GM19395 (cell line): ENCODE measurements around the gene FBP1.
"Not testable (repeated sequence)": the region's sequence is repeated elsewhere in the genome, so short reads cannot be mapped to it uniquely, and the experiment has no call there.

Experiments used
- ATAC-seq: cut with Tn5 transposase; IDR thresholded peaks from one replicate; pipeline ENCODE4 v1.9.1; 2021; ENCODE audit warnings: mild to moderate bottlenecking, moderate library complexity; ENCODE audit not compliant: unreplicated experiment

The FBP1 gene

DNA sequence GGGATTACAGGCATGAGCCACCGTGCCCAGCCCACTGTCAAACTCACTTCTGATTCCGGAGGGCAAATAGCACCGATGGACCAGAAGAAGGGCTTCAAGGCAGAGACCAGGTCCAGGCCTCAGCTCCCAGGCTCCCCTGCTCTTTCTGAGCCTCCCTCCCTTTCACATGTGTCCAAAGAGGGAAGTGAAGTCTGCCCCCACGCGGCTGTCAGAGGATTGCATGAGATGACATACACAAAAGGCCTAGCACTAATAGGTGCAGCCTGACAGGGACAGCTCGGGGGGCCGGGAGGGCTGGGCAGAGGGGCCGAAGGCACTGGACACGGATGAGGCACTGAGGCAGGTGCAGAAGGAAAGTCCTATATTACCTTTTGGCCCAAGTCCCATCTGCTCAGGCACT is 16.1 kb downstream of the FBP1 start:
- ATAC-seq: no peak

- no peak for ATAC-seq
These were observed 17.1 kb downstream of the FBP1 start for GRCh38 chr9:94622087-94622800.

GRCh38 chr9:94619026-94619425 is 20.3 kb downstream of the FBP1 start:
- ATAC-seq: no peak

GRCh38 chr9:94613003-94613402 is 26.3 kb downstream of the FBP1 start:
- ATAC-seq: no peak

- no peak for ATAC-seq
These were observed 27.2 kb downstream of the FBP1 start for GRCh38 chr9:94612071-94612470.

GRCh38 chr9:94611638-94612068 is 27.7 kb downstream of the FBP1 start:
- no peak for ATAC-seq

DNA sequence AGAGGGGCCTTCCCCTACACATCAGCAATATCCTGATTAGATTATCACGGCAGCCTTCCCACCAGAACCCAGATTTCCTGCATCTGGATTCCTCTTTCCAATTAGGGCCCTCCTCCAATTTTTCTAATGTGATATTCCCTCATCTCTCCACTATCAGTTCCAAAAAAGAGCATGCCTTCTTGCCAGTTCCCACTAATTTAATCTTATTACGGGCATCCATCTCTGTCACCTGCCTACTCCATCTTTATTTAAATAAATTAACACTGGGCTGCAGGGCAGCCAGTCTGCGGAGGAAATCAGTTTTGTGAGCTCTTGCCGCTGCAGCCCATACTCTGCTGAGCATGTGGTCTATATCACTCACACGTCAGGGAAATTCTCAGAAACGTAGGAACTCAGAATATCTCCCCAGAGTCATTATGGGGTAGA is 29.1 kb downstream of the FBP1 start:
- ATAC-seq: no peak

DNA sequence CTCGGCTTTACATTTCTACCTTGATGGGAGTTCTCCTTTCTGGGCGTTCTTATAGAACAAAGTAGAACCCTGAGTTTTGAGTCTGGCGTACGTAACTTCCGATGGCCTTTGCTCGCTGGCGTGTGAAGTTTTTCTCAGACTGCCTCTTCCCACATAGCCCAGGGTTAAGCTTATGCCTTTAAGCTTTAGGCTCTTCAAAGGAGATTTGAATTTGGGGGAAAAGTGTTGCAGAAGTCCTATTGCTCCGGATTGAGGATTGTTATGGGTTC is 32.0 kb downstream of the FBP1 start:
- no peak for ATAC-seq

- ATAC-seq: no peak
These were observed 32.5 kb downstream of the FBP1 start for GRCh38 chr9:94606646-94607422.

DNA sequence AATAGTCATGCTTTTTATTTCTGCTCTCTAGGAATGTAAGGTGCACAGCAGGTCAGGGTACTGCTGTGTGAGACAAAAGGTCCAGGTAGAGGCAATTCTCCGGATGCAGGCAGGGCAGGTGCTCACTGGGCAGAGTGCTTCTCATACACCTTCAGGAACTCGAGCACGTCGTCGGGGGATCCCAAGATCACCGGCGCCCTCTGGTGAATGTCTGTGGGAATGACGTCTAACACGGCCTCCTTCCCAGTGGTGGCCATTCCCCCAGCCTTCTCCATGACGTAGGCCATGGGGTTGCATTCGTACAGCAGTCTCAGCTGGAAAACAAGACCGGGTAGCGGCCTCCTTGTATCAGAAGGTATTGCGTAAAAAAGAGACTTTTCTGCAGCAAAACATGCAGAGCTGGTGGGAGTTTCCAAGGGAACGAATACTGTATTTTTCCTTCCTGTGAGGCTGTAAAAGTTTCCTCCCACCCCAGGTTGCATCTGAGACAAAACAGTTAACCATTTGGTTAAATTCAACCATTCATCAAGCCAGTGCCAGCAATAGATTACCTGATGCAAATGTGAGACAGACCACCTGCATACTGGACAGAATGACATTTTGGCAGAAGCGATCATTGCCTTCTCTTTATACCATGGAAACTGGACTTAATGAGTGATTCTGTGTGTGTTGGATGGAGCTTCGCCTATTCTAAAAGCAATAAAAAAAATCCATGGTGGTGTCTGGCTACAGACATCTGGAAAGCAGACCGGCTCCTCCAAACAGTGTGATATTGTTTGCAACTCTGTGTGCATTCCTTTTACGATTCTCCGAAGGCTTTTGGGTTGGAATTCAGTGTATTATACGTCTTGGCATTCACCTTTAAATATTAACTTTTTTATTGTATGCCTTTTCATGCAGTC is 35.8 kb downstream of the FBP1 start:
- ATAC-seq: no peak

DNA sequence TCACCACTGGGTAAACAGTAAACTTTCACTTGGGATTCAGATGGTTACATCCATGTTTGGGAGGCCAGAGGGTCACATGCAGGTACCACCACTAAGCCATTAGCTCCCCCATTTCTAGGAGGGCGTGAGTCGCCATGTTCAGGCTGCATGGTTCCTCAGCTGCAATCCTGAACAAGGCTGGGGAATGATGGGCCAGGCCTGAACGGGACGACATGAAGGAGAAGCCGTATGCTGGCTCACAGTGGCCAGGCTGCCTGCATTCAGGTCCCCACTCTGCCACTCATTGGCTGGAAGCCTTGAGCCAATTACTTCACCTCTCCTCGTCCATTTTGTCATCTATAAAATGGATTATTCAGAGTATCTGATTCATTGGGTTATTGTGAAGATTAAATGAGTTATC is 36.7 kb downstream of the FBP1 start:
- ATAC-seq: no peak

DNA sequence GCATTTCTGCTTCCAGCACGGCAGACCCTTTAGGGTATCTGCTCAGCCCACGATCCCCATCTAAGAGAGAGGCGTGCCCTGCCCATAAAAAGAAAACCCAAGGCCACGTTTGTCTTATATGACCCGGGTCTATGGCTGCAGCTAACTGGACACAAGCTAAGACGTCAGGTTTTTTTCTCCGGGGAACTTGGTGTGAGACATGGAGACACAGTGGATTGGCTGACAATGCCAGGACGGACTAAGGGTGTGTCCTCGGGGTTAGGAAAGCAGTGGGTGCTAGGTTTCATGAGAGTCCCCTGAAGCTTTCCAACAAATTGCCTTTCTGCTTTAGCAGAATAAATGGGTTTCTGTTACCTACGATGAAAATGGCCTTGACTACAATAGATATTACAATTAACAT is 38.6 kb downstream of the FBP1 start:
- ATAC-seq: no peak

DNA sequence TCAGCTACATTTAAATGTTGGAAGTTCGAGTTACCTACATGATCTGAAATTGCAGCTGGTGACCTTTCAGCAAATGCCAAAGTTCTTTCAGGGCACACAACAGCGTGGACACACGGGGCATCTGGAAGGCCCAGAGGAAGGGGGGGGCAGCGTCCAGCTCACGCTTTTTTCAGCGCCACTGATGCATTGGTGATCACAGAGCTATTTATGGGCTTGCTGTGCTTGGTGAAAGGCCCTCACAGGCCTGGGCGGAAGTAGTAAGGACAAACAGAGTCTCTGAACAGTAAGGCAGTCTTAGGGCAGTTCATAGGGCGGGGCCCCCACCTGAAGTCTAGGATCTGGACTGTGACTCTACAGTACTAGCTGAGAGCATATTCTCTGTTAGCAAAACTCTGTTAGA is 39.1 kb downstream of the FBP1 start:
- ATAC-seq: no peak

DNA sequence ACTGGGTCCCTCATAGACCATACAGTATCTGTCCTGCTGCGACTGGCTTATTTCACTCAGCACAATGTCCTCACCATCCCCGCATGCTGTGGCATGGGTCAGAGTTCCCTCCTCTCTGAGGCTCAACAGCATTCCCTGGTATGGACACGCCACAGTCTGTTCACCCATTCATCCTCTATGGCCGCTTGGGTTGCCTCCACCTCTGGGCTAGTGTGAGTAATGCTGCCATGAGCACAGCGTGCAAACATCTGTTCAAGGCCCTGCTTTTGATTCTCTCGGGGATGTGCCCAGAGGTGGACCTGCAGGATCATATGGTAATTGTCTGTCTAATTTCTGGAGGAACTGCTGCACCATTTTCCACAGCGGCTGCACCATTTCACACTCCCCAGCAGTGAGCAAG is 40.2 kb downstream of the FBP1 start:
- ATAC-seq: no peak

DNA sequence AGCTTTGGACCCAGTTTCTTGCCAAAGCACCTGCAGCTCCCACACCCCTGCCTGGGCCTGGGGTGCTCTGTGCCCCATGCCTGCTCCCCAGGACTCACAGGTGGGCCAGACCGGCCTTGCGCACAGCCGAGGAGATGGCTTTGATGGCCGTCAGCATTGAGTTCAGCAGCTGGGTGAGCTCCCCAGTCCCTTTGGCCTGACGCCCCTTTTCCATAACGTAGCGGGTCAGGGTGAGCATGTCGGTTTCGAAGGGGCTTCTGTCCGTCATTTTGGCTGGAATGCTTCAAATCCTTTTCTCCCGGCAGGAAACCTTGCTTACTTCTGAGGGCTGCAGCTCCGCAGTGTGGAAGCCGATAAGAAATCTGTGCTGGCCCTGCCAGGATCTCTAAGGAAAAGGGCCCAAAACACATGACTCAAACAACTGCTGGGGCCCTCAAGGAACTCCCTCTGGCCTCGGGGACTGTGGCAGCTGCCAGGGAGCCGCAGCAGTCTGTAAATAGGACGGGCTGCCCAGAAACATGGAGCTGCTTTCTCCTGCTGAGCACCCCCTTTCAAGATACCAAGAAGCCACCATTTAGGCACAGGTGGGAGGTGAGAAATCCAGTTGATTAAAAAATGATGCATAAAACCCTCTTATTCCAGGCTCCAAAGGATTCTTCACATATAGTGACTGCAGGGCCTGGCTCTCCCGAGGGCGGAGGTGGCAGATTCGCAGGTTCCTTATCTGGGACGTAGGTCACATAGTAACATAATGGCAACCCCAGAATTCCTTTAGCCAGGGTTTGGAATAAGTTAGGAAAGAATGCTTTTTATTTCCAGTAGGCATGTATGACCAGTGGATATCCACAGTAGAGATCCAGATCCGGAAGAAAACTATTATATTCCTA is 45.6 kb downstream of the FBP1 start, which contains the start of gene FBP2:
Gene FBP2 (minus strand): TSS at position 366 of the 887 bp plus-strand sequence. CDS start 98 bp downstream, at position 268.
- ATAC-seq: no peak

- not testable (repeated sequence) for ATAC-seq
These were observed 46.6 kb downstream of the FBP1 start for GRCh38 chr9:94592683-94593082.

DNA sequence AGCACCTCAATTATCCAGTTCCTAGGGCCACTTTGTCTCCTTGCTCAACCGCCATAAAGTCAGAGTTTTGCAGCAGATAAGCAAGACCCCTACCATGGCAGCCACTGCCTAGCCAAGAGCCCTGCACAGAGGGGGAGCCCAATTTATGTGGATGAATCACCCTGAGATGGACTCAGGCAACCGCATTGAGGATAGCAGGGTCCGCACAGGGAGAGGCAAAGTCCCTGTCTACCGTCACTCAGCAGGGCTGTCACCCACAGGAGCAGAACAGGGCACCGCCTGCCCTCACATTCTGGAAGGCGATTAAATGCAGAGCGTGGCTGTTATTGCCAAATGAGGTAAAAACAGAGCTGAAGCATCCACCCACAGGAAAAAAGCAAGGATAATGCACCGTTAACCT is 47.4 kb downstream of the FBP1 start:
- ATAC-seq: no peak

- ATAC-seq: not testable (repeated sequence)
These were observed 48.2 kb downstream of the FBP1 start for GRCh38 chr9:94591046-94591545.

DNA sequence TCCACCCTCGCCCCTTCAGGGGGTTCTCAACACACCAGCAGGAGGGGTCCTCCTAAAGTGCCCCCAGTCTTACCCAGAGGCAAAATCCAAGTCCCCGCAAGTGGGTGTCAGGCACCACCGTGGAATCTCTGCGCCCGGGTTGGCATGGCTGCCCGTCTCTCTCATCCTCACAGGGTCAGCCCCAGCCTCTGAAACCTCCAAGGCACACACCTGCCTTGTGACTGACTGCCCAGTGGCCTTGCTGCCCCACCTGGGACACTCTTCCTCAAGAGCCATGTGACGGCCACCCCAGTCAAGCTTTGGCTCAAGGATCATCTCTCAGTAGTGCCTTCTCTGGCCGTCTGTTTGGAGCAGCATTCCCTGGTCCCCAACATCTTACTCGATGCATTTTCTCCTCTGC is 50.6 kb downstream of the FBP1 start:
- no peak for ATAC-seq

DNA sequence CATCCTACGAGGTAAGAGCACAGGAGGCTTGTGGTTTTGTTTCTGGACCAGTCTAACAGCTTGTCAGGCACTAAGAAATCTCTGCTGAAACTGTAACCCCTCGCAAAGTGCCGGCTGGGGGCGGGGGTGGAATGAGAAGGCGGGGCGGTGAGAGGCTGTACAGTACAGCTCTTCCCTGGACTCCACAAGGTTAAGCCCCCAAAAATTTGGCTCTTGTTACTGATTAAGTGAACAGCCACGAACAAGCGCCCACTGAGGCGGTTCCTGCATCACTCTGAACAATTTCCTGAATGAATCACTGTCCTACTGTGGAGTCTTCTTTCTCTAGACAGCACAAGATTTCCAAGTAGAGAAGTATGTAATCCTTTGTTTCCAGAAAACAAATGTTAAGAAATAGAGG is 52.5 kb downstream of the FBP1 start:
- no peak for ATAC-seq
